ENCODE measurements around the gene PHACTR3.

- TF ChIP-seq POLR2A (IDR thresholded peaks at IDR 0.05) (no peak), CTCF (IDR thresholded peaks at IDR 0.05) (no peak)
Measured at GRCh38 chr20:59816146-59816738, 211.9 kb downstream of the PHACTR3 start.

Measured in right lobe of liver (tissue), 4 donors.